DMS79 (cell line): ENCODE results near the gene UBR3.
A peak's percentile ranks its signal among the peaks of the same experiment; 100 is the strongest.
"Not testable (repeated sequence)": the region's sequence is repeated elsewhere in the genome, so short reads cannot be mapped to it uniquely, and the experiment has no call there.

Source experiments
- DNase-seq: peaks from one replicate; lab custom pipeline; 2025; lab: John Stamatoyannopoulos, UW

UBR3 gene

GRCh38 chr2:169827272-169828140, at the start of gene UBR3:
Gene UBR3, plus strand, starts transcription at chr2:169827454. Its CDS starts 54 bp downstream, at chr2:169827508.
- DNase-seq = peak; percentile 69

DNA sequence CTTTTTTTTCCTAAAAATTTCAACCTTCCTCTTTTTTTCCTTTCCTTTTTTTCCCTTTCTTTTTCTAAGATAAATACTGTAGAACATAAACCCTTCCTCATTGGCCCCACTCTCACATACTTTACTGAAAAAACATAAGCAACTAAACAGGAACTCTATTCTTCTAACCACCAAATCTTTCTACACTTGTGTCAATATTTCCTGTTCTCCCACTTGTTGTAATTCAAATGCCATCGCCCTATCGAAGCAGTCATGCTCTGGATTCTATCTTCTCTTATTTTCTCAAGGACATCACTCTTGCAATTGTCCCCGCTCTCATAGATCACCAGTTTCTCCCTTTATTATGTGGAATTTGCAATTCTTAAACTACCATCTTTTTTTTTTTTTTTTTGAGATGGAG, 48.8 kb upstream of the UBR3 start:
- no peak for DNase-seq

GRCh38 chr2:169781249-169782013, 45.8 kb upstream of the UBR3 start:
- DNase-seq = no peak

GRCh38 chr2:169782513-169782912, 44.7 kb upstream of the UBR3 start:
- no peak for DNase-seq

GRCh38 chr2:169790581-169790980, 36.7 kb upstream of the UBR3 start:
- no peak for DNase-seq

DNA sequence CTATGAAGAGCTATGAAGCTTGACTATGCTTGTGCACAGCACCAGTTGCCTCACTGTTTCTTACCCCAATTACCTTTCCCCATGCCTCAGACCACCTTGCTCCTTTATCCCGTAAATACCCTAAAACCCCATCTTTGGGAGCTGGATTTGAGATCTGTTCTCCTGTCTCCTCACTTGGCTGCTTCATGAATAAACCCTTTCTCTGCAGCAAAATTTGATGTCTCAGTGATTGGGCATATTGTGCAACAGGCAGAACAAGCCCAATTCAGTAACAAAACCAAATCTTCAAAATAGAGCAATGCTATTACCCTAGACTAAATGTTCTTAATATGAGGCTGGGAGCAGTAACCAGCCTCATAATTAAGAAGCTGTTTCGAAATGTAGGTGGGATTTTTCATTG, 32.1 kb upstream of the UBR3 start:
- DNase-seq = no peak

DNA sequence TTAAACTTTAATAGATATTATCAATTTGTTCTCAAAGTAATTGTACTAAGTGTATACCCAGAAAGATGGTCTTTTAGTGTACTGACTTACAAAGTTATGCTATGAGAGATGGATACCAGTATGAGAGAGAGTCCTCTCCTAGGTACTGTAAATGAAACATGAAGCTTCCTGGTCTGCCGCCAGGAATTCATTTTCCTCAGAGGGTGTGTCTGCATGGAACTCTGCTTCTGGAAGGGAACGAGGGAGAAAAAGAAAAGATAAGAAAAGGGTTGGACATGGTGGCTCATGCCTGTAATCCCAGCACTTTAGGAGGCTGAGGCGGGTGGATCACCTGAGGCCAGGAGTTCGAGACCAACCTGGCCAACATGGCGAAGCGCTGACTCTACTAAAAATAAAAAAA, 30.8 kb upstream of the UBR3 start:
- no peak for DNase-seq

- DNase-seq = no peak
These were observed 29.7 kb upstream of the UBR3 start for GRCh38 chr2:169797601-169798000.

DNA sequence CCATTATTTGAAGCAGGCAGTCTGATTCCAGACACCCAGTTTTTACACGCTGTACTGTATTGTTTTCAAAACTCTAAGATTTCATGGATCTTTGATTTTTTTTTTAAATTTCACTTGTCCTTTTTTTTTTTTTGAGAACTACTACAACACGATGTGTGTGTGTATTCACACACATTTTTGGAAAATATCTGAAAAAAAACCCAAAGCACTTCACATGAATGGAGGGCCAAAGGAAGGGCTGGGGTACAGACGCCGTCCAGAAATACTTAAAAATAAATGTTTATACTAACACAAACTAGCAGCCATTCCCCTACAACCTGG, 28.9 kb upstream of the UBR3 start:
- no peak for DNase-seq

- DNase-seq = peak; percentile 86
These were observed 28.3 kb upstream of the UBR3 start, which contains the start of gene SSB for GRCh38 chr2:169798718-169799592. Gene SSB, plus strand, starts transcription at chr2:169798871. Its CDS starts 2,090 bp downstream, at chr2:169800961.

- DNase-seq = no peak
These were observed 23.8 kb upstream of the UBR3 start for GRCh38 chr2:169803480-169803879.

- DNase-seq = no peak
These were observed 20.7 kb upstream of the UBR3 start for GRCh38 chr2:169806586-169806985.

GRCh38 chr2:169808221-169808620, 19.0 kb upstream of the UBR3 start:
- no peak for DNase-seq

- DNase-seq = no peak
These were observed 11.4 kb upstream of the UBR3 start for GRCh38 chr2:169815849-169816248.

- DNase-seq = not testable (repeated sequence)
These were observed 10.3 kb upstream of the UBR3 start for GRCh38 chr2:169816961-169817360.

DNA sequence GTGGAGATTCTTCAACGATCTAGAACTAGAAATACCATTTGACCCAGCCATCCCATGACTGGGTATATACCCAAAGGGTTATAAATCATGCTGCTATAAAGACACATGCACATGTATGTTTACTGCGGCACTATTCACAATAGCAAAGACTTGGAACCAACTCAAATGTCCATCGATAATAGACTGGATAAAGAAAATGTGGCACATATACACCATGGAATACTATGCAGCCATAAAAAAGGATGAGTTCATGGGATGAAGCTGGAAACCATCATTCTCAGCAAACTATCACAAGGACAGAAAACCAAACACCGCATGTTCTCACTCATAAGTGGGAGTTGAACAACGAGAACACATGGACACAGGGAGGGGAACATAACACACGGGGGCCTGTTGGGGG, 9.9 kb upstream of the UBR3 start:
- not testable (repeated sequence) for DNase-seq

GRCh38 chr2:169818241-169818640, 9.0 kb upstream of the UBR3 start:
- no peak for DNase-seq

- DNase-seq = no peak
These were observed 8.1 kb upstream of the UBR3 start for GRCh38 chr2:169819106-169819505.

- not testable (repeated sequence) for DNase-seq
These were observed 7.2 kb upstream of the UBR3 start for GRCh38 chr2:169820101-169820500.

DNA sequence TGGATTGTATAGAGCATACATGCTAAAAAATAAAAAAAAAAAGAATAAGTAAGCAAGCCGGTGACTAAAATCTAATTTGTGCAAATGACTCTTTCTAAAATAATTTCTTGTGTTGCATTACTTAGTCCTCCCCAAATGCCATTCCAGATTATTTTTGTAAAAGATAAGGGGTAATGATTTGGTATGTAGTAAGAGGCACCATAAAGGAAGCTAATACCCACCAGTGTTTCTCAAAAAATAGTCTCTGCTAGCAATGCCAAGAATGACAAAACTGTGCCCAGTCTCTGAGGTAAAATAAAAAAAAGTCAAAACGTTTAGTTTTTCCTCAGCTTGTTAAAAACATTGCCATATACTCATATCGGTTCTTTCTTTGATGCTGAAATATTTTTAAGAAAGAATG, 5.2 kb upstream of the UBR3 start:
- DNase-seq = no peak

DNA sequence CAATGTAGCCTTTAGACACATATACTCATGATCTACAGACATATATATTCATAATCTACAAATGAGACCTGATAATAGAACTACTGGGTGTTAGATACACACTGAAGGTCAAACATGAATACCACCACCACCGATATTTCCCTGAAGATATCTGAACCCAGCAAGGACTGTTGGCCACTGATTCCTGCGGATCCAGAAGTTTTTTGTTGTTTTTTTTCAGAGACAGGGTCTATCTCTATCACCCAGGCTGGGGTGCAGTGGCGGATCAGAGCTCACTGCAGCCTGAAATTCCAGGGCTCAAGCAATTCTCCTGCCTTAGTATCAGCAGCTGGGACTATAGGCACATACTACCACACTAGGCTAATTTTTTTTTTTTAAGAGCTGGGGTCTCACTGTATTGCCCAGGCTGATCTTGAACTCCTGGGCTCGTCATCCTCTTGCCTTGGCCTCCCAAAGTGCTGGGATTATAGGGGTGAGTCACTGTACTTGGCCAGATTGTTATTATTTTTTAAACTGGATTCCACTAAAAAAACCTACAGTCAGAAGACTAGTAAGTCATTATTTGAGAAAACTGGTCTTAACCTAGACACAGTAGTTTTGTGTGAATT, 4.4 kb upstream of the UBR3 start:
- DNase-seq = no peak

- DNase-seq = no peak
These were observed 3.3 kb upstream of the UBR3 start for GRCh38 chr2:169823996-169824372.
